ENCODE results near the gene ACSS2.
A peak's percentile ranks its signal among the peaks of the same experiment; 100 is the strongest.

ACSS2 gene

DNA sequence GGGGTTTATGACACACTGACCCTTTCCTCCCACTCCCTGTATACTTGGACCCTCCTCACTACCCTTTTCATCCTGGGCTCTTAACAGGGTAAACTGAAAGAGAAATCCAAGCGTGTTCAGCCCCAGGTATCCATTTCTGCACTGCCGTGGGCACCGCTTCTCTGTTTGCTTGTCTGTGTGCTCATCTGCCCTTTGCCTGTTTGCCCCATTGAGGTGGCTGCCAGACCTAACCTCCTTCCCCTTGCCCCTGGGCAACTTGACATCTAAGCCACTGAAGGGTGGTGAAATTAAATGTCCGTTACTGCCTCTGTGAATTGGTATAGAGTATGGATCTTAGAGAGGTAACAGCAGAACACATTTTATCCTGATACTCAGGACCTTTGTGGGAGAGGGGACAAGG is 38.7 kb downstream of the ACSS2 start:
- DNase-seq (ENCODE audit: low read depth in 2 of 3, low spot score in 1 of 3) = no peak

DNA sequence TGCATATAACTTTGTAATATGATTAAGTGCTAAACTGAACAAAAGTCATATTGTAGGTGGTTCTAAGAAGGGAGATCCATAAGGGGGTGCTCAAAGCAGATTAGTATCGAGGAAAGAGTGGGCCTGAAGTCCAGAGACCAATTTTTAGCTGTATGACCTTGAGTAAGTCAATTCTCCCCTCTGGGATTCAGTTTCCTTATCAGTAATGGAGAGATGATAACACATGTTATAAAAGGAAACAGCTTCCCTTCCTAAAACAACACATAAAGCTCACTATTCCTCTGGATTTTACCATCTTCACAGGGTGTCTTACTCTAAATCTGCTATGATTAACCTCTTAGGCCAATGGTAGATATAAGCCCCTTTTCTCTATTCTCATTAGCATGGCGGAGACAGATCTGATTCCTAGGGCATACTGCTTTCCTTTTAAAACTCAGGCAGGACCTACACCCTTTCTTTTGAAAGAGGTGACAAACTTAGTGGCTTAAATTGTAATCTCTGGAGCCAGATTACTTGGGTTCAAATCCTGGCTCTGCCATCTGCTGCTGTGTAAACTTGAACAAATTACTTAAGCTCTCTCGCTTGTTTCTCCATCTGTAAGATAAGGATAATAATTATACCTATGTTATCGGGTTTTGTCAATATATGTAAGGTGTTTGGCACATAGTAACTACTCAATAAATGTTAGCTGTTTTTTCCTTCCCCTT is 39.5 kb downstream of the ACSS2 start:
- no peak for DNase-seq (ENCODE audit: low read depth in 2 of 3, low spot score in 1 of 3)

DNA sequence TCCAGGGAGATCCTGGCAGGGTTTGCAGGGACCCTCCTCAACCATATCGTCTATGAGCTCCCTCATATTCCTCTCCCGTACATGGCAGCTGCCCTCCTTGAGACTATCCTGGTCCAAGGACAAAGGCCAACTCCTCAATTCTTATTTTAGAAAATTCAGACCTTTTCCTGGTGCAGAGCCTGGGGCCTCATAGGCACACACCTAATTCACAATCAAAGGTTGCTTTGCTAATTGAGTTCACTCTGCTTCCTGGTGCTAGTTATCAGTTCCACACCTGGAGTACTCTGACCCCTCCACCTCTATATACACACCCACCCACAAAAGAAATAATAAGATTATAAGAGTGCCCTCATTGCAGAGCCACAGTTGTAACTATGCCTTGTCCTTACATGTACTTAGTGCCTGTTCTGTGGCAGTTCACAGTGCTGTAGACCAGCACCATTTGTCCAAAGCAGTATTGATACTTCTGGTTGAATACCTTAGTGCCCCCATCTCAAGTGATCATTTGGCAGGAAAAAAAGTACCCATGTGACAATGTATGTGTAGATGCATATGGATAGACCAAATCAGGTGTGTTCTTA is 40.5 kb downstream of the ACSS2 start:
- DNase-seq (ENCODE audit: low read depth in 2 of 3, low spot score in 1 of 3) = no peak

DNA sequence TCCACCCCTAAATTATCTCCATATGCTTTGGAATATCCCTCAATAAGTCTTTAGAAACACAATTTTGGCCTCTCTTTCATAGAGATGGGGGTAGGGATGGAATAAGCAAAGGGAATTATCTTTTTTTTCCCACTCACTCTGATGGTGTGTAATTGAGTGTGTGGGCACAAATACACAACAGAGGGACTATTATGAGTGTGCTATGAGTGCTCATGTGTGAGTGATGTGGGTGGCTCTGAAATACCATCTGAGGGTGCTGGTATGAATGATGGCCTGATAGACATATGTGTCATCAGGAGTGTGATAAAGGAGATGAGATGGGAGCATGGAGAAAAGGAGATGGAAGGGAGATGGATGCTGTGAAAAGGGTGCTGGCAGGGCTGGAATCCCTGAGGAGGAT is 43.6 kb downstream of the ACSS2 start:
- peak in 1 of 3 donors; percentile 10 for DNase-seq (ENCODE audit: low read depth in 2 of 3, low spot score in 1 of 3)

DNA sequence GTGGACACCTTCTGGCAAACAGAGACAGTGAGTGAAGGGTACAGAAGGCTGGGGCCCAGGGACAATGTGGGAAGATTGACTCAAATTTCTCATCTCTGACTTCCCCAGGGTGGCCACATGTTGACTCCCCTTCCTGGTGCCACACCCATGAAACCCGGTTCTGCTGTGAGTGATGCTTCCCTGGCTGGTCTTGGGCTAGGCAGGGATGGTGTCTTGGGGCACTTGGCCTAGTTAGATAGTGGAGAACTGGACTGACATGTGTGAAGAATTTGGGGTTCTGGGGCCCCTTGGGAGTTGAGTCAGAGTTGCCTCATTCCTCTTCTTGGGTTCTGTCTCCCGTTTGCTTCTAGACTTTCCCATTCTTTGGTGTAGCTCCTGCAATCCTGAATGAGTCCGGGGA is 45.0 kb downstream of the ACSS2 start:
- DNase-seq (ENCODE audit: low read depth in 2 of 3, low spot score in 1 of 3) = no peak

DNA sequence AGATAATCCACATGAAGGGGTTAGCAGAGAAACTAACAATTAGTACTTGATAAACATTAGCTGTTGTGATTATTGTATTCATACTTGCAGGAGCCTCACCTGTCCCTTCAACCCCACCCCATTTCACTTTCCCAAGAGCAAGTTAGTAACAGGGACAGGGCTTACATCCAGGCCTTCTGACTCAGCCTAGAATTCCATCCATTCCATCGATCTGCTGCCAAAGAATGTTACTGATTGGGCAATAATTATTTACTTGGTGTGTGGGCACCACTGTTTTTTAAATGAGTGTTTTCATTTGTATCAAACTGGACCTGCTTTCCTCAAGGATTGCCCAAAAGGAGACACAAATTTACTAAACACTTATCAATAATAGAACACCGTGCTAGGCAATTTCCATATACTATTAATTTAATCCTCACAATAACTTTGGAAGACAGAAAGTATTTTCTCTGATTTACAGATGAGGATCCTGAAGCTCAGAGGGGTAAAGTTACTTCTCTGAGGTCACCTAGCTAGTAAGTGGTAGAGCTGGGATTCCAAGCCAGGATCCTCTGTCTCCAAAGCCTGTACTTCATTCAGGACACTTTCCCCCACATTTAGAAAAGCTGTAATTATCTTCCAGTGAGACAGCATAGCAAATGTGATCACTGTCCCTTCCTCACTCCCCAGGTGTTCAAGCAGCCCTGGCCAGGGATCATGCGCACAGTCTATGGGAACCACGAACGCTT is 46.4 kb downstream of the ACSS2 start:
- DNase-seq (ENCODE audit: low read depth in 2 of 3, low spot score in 1 of 3) = no peak

DNA sequence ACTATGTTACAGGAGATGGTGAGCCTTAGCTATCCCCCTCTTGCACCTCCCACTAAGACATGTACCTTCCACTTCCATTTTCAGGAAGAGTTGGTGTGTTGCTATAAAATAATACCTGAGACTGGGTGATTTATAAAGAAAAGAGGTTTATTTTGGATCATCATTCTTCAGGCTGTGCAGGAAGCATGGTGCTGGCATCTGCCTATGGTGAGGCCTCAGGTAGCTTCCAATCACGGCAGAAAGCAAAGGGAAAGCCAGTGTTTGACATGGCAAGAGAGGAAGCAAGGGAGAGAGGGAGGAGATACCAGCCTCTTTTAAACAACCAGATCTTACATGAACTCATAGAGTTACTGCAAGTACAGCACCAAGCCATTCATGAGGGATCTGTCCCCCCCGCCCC is 47.0 kb downstream of the ACSS2 start:
- DNase-seq (ENCODE audit: low read depth in 2 of 3, low spot score in 1 of 3) = no peak

DNA sequence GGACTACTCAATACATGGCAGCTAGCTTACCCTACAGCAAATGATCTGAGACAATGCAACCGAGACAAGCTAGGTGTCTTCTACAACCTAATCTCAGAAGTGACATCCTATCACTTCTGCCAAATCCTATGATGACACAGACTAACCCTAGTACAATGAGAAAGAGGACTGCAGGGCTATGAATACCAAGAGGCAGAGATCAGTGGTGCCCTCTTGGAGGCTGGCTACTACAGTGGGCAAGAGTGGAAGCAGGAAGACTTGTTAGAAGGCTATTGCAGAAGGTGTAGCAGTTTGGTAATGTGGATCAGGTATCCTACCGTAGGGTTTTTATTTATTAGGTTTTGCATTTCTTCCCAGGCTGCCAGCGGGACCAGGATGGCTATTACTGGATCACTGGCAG is 48.9 kb downstream of the ACSS2 start:
- no peak for DNase-seq (ENCODE audit: low read depth in 2 of 3, low spot score in 1 of 3)

DNA sequence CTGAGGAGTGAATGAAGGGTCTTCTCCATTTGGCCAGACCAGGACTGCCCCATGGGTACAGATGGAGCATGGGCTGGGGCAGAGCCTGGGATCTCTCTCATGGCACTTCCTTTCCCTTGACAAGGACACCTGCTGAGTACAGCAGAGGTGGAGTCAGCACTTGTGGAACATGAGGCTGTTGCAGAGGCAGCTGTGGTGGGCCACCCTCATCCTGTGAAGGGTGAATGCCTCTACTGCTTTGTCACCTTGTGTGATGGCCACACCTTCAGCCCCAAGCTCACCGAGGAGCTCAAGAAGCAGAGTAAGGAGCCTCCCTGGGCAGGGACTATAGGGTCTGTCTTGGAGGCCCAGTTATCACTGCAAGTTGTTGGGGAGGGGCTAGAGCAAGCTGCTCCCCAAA is 49.6 kb downstream of the ACSS2 start:
- no peak for DNase-seq (ENCODE audit: low read depth in 2 of 3, low spot score in 1 of 3)

DNA sequence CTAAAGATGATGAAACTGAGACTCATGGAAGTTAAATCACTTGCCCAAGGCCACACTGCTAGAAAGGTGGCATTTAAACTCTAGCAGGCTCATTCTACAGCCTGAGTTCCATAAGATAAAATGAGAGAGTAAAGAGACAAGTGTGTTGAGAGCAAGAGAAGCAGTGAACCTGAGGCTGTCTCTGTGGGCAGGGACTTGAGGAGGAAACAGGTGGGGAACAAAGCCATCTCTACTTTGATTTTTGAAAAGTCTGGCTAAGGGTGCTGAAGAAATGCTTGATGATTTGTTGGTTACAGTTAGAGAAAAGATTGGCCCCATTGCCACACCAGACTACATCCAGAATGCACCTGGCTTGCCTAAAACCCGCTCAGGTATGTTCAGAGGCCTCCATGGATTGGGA is 50.2 kb downstream of the ACSS2 start:
- no peak for DNase-seq (ENCODE audit: low read depth in 2 of 3, low spot score in 1 of 3)

DNA sequence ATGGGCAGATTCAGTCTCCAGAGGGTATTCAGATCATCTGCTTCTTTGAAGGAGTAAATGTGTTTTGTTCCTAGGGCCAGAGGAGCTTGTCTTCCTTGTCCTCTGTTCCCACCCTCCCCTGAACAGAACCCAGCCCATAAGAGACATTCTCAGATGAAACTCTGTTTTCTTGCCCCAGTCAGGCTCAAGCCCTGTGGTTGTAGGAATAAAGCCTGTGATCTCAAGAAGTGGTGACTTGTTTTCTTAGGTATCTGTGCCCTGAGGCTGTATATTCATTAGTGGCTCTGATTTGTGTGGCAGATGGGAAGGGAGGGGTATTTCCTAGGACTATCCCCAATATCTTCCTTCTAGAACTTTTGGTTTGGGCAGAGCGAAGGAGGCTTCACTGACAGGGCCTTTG is 51.3 kb downstream of the ACSS2 start:
- DNase-seq (ENCODE audit: low read depth in 2 of 3, low spot score in 1 of 3) = no peak

DNA sequence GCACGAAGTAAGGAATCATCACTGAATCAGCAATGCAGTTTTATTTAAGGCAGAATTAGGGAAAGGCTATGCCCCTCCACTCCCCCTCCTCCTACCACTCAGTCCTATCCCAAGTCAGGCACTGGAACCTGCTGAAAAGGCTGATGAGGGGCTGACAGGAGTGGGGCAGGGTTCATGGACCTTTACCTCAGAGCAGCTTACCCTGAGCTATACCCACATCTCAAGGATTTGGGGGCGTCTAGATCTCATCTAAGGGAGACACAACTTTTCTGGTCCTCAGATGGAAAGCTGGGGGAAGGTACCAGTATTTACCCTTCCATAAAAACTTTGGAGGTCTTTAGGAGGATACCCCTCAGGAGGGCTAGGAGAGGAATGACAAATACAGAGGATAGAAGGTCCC is 52.0 kb downstream of the ACSS2 start:
- DNase-seq (ENCODE audit: low read depth in 2 of 3, low spot score in 1 of 3) = no peak

DNA sequence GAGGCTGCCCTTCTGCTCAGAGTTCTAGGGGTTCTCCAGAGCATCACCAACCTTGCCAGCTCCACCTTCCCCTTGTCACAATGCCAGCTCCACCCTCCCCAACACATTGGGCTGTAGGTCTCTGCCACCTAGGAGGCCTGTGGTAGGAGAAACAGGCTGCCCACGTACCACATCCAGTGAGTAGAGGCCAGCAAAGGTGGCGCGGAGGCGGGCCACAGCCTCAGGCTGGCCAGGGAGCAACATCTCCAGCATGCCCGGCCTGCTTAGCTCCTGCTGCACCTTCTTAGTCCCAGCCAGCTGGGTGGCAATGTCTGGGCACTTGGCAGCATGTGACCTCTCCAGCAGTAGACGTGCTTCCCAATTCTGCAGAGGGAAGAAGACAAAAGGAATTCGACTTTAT is 55.4 kb downstream of the ACSS2 start:
- DNase-seq (ENCODE audit: low read depth in 2 of 3, low spot score in 1 of 3) = no peak

DNA sequence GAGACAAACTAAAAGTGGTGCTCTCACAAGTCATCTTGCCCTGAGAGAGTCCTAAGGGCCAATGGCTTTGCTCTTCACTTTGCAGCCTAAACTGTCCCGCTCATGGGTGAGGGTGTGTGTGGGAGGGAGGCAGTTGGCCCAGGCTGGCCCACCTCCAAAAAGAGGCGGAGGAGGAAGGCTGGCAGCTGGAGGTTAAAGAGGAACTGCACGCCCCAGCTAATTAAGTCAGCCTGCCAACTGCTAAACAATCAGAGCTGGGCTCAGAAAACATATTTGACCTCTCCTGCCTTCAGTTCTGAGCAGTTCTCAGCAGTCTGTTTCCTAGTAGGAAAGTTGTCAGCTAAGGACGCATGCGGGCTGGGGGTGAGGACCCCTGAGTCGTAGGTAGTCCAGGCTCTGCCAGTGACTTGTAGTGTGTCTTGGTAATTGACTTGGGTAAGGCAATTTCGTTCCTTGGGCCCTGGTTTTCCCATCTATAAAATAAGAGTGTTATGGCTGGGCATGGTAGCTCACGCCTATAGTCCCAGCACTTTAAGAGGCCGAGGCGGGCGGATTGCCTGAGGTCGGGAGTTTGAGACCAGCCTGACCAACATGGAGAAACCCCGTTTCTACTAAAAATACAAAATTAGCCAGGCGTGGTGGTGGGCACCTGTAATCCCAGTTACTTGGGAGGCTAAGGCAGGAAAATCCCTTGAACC is 62.2 kb downstream of the ACSS2 start:
- DNase-seq (ENCODE audit: low read depth in 2 of 3, low spot score in 1 of 3) = no peak

DNA sequence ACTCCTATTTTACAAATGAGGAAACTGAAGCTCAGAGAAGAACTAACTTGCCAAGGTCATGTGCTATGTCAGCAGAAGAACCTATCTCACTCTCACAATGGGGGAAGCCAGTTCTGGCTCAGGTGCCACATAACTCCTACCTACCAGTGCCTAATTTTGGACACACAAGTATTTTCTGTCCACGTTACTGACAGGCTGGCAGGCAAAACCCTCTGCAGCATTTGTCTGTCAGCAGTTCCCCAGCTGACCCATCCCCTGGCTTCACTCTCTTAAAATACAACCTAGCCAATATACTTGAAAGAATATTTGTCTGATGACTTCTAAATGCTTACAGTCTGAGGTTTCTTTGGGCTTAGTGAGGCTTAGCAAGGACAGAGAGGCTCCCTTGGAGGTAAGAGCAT is 63.7 kb downstream of the ACSS2 start:
- no peak for DNase-seq (ENCODE audit: low read depth in 2 of 3, low spot score in 1 of 3)

DNA sequence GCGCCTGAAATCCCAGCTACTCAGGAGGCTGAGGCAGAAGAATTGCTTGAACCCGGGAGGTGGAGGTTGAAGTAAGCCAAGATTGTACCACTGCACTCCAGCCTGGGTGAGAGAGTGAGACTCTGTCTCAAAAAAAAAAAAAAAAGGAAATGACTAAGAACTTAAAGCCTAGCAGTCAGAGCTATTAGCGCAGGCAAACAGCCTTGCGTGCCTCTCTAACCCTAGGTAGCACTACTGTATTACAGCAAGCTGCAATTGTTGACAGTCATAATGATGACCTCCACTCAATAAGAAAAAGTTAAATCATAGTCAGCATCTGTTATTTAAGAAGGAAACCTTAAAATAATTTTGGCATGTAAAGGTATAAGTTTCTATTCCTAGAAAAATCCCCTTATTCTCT is 64.8 kb downstream of the ACSS2 start:
- DNase-seq (ENCODE audit: low read depth in 2 of 3, low spot score in 1 of 3) = no peak

DNA sequence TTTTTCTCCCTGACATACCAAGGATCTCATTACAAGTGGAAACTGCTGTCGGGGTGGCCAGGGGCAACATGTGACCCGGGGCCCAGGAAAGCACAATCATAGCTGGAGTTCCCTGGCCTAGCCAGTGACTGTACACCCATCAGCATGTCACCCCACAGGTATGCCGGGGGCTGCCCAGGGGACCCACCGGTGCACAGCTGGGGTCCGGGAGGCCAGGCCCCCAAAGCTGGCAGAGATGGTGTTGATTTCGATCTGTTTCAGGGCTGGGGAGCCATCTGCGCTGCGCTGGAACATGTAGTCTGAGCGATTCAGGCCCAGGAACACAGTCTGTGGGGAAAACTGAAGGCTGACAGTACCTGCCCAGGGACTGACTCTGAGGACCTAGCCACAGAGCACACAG is 65.9 kb downstream of the ACSS2 start:
- DNase-seq (ENCODE audit: low read depth in 2 of 3, low spot score in 1 of 3) = no peak

DNA sequence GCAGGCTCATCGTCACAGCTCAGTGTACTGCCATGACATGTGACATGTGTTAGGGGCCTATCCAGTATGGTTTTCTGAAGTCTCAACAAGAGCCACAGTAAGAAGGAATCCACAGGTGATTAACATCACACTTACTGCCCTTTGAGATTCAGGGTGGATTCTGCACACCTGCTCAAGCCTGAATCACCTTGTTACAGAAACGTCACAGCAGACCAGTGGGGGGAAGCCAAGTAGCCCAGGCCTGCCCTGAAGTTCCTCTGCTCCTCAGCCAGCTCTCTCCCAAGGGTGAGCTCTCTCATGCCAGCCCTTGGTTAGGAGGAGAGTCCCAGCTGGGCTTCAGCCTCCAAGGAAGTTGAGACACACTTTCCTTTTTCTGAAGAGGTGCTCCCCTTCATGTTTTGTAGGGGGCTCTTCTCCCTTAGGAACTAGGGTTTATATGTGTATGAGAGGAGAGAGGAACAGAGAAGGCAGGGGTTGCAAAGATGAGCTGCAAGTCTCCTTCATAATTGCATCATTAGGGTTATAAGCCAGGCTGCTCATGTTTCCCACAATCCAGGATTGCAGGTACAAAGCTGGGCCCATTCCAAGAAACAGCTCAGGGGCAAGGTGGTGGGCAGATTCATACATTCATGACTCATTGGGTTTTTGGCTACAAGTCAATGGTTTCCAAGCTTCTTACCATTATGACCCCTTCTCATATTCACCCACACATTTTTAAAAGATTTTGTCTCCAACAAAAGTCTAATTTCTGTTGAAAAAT is 67.6 kb downstream of the ACSS2 start:
- DNase-seq (ENCODE audit: low read depth in 2 of 3, low spot score in 1 of 3) = no peak

DNA sequence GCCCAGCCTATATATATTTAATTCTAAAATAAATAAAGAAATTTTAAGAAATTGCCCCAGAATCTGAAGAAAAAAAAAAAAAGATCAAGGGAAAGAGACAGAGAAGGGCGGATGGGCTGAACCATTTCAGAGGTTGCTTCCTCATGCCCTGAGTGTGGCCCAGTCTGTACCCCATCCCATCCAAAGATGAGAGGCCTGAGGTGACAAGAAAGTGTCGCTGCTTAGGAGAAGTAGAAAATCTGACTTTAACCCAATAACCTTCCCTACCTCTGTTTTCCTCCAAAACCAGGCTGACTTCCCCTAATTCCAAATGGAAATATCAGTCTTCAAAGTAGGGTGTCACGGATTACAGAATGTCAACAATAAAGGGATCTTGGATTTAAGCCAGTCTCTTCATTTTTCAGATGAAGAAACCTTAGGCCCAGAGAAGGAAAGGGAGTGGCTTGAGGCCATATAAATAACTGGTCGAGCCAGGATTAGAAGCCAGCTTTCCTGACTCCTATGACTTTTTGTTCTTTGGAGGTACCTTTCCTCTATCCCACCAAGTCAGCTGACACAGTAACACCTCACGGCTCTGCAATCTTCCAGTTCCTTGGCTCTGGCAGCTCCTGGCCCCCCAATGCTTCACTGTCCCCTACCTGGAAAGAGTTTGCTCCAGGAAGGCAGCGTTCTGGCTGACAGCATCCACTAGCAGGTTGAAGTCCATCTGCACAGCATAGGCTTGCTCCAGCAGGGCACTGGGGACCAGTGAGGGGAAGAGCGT is 69.1 kb downstream of the ACSS2 start:
- DNase-seq (ENCODE audit: low read depth in 2 of 3, low spot score in 1 of 3) = no peak

DNA sequence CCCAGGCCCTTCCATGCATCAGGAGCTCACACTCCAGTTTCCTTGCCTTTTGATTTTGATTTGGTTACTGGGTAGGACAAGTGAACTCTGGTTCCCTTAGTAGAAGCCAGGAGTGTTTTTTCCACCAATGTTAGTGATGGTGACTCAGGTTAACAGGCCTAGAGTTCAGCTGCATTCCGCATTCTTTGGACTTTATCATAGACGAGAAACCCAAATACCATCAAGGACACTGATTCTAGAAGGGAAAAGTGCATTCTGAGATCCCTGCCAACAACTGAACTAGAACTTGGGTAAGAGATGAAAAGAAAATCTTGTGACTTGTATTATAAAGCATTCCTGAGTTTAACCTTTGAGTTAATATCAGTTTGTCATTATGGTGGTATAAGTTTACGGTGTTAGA is 70.2 kb downstream of the ACSS2 start:
- DNase-seq (ENCODE audit: low read depth in 2 of 3, low spot score in 1 of 3) = no peak

DNA sequence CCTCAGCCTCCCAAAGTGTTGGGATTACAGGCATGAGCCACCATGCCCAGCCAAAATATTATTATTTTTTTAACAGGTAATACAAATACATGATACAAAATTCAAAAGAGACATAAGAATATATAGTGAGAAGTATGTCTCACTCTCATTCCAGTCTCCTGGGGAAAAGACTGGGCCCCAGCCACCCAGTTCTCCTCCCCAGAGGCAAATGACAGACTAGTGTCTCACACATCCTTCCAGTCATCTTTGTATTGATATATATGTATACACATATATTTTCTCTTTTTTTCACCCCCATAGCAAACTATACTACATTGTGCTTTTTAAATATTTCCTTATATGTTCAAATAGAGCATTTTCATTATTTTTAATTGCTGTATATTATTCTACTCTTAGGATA is 70.9 kb downstream of the ACSS2 start:
- DNase-seq (ENCODE audit: low read depth in 2 of 3, low spot score in 1 of 3) = no peak

All from stimulated activated CD4-positive, alpha-beta T cell treated with anti-CD3 and anti-CD28 coated beads, Interleukin-12 subunit alpha, Interleukin-12 subunit beta, amount 100 ng/mL, for 48 hours (primary cell).